GM23248 (cell line): ENCODE data around the gene MRPS2.

ENCODE experiments used
- EZH2 ChIP-seq: fragments of 200-600 bp; sonication (generic); IDR thresholded peaks from 2 replicates; pipeline ENCODE4 v1.6.1; 2018; ENCODE audit warnings: antibody characterized with exemption, mild to moderate bottlenecking; ENCODE audit not compliant: insufficient read depth, poor library complexity, severe bottlenecking
- EZH2phosphoT487 ChIP-seq: fragments of 200-600 bp; sonication (generic); IDR thresholded peaks from 2 replicates; pipeline ENCODE4 v1.6.1; 2018; ENCODE audit warnings: antibody characterized with exemption, moderate library complexity, mild to moderate bottlenecking, low read depth; ENCODE audit not compliant: insufficient read depth

DNA sequence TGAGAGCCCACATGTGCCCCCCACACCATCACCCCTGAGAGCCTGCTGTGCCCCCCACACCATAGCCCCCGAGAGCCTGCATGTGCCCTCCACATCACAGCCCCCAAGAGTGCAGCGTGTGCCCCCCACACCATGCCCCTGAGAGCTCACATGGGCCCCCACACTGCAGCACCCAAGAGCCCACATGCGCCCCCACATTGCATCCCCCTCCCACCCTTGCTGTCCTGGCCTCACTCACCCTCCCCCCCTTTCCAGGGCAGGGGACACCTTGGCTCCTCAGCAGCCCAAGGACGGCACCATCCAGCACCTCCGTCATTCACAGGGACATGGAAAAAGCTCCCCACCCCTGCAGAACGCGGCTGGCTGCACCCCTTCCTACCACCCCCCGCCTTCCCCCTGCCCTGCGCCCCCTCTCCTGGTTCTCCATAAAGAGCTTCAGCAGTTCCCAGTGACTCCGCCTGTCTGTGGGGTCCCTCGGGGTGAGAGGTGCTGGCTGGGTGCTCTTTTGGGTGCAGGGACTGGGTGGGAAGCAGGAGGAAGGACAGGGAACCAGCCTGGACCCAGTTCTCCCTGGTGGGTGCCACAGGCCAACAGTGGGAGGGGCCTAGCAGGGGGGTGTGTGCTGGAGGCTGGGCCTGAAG, 25.7 kb downstream of the MRPS2 start:
- TF ChIP-seq EZH2 (no peak), EZH2phosphoT487 (no peak)
